ENCODE results near the gene OSBPL7. TPM values are rescaled to one million over a fixed set of nuclear protein-coding genes. Genes with fewer than 3 reads are reported as not detected.

The OSBPL7 gene
- total and polyA plus RNA-seq, 2 of the 4 experiments (the other 2 are of a cell fraction): 5.2 to 14.5 TPM

- Histone ChIP-seq H3K23ac (ENCODE audit: low read depth, low read length) (no peak overlapping the region), H4K8ac (ENCODE audit: low read depth in 2 of 2, low read length in 2 of 2) (no peak overlapping the region), H4K5ac (ENCODE audit: low read depth, low read length) (no peak overlapping the region), H3K18ac (ENCODE audit: low read depth, low read length) (no peak overlapping the region), H2BK120ac (ENCODE audit: low read depth, low read length) (no peak overlapping the region), H2AK9ac (replicated peaks; ENCODE audit: low read depth, low read length, poor library complexity) (no peak overlapping the region), H2AK5ac (ENCODE audit: low read depth, low read length) (no peak overlapping the region), H2BK5ac (ENCODE audit: low read depth, low read length, poor library complexity, severe bottlenecking) (no peak overlapping the region), H3K9me1 (ENCODE audit: insufficient read depth, low read length) (no peaks in the 10 kb centered on the region), H3K4me3 (ENCODE audit: insufficient read depth, low read depth, low read length) (no peak overlapping the region), H3K79me1 (ENCODE audit: low read depth in 1 of 2, low read length in 2 of 2) (no peaks in the 10 kb centered on the region), H3K14ac (replicated peaks; ENCODE audit: low read depth, low read length) (no peak overlapping the region), H2BK15ac (ENCODE audit: low read depth, low read length) (no peak overlapping the region), H3K9me3 (ENCODE audit: control insufficient read depth, insufficient read depth, low read length) (no peaks in the 10 kb centered on the region), H4K91ac (ENCODE audit: insufficient read depth, low read depth, low read length) (no peak overlapping the region), H3K27me3 (ENCODE audit: control insufficient read depth, insufficient read depth, low read length) (peaks cover 36% of the 10 kb centered on the region), H4K20me1 (ENCODE audit: insufficient read depth, low read length) (no peaks in the 10 kb centered on the region; the same call in none of the 2 replicates), H3K36me3 (ENCODE audit: control insufficient read depth, insufficient read depth, low read length) (peaks cover 9% of the 10 kb centered on the region), H2AFZ (replicated peaks; ENCODE audit: low read length, poor library complexity) (no peak overlapping the region), H3K56ac (ENCODE audit: extremely low read depth, insufficient read depth, low read length) (no peak overlapping the region), H3K4me1 (ENCODE audit: control insufficient read depth, insufficient read depth, low read length) (no peaks in the 10 kb centered on the region), H3K4ac (ENCODE audit: low read depth, low read length) (no peak overlapping the region), H3K9ac (ENCODE audit: low read depth, low read length) (no peak overlapping the region), H3K27ac (ENCODE audit: insufficient read depth, low read length) (no peak overlapping the region), H3K4me2 (ENCODE audit: low read depth, low read length) (no peak overlapping the region), H2BK20ac (ENCODE audit: low read depth, low read length) (no peak overlapping the region)
- ATAC-seq (ENCODE audit: low read depth) (peak; percentile 94), DNase-seq (peak; percentile 41)
- no TSS peak for BruUV-seq (replicated peaks)
- POLR2A ChIA-PET (ENCODE audit: unreplicated experiment): no interaction called here
- intact Hi-C loops (cut with micrococcal nuclease): no loop called here
- in situ Hi-C loops (cut with MboI; ENCODE audit: low sequenced_read_pairs): no loop called here
- CTCF ChIA-PET: no interaction called here
- dilution Hi-C loops (cut with HindIII; ENCODE audit: low sequenced_read_pairs, unreplicated experiment): no loop called here
- 0% methylated on average over 2 of the region's 9 CpGs; no CpG with 5 or more reads in 1 of the 2 experiments for WGBS, 2 experiments (ENCODE audit: extremely low coverage in 2 of 2, insufficient read length in 1 of 2)
- TF ChIP-seq RFX5 (IDR thresholded peaks at IDR 0.05; ENCODE audit: low read depth, low read length) (no peak), POLR2A (IDR thresholded peaks at IDR 0.05; ENCODE audit: low read depth, low read length) (no peak), CTCF (conservative IDR thresholded peaks at IDR 0.05; ENCODE audit: low read depth, low read length) (peak; percentile 58), RAD21 (IDR thresholded peaks at IDR 0.05; ENCODE audit: low read length) (peak; percentile 59), NFE2L2 (IDR thresholded peaks at IDR 0.05; ENCODE audit: low read depth, low read length) (no peak), SMC3 (IDR thresholded peaks at IDR 0.05; ENCODE audit: low read depth, low read length) (peak; percentile 46; the same call in 1 of the 2 replicates)
Observed at GRCh38 chr17:47802341-47803022, 19.1 kb downstream of the OSBPL7 start.

Measured in IMR-90 (cell line).